ENCODE measurements around the gene ASAP3.

Gene ASAP3

GRCh38 chr1:23403735-23404486, 80.1 kb downstream of the ASAP3 start (continued):
- TF ChIP-seq ZIC2 (tag by site-specific recombination; IDR thresholded peaks at IDR 0.05) (peak; percentile 42), BCL6B (tag by site-specific recombination; IDR thresholded peaks at IDR 0.05) (no peak; the same call in 1 of the 2 replicates), ZNF596 (tag by site-specific recombination; IDR thresholded peaks at IDR 0.05) (no peak), SCRT1 (tag by site-specific recombination; IDR thresholded peaks at IDR 0.05; ENCODE audit: borderline replicate concordance) (no peak), ZNF280D (tag by site-specific recombination; IDR thresholded peaks at IDR 0.05) (no peak), ATF2 (tag by site-specific recombination; IDR thresholded peaks at IDR 0.05; ENCODE audit: low read depth) (no peak), SCRT2 (tag by site-specific recombination; IDR thresholded peaks at IDR 0.05) (peak; percentile 65), ZNF423 (tag by site-specific recombination; IDR thresholded peaks at IDR 0.05) (peak; percentile 92), ZBTB10 (tag by site-specific recombination; IDR thresholded peaks at IDR 0.05) (no peak), ZBTB1 (tag by site-specific recombination; IDR thresholded peaks at IDR 0.05) (peak; percentile 60; the same call in 1 of the 2 replicates), ZNF660 (tag by site-specific recombination; IDR thresholded peaks at IDR 0.05) (peak; percentile 98), KLF10 (tag by site-specific recombination; IDR thresholded peaks at IDR 0.05) (peak; percentile 31; the same call in 1 of the 2 replicates), ZNF239 (tag by site-specific recombination; IDR thresholded peaks at IDR 0.05) (no peak), PATZ1 (tag by site-specific recombination; IDR thresholded peaks at IDR 0.05) (peak; percentile 97), ZFP3 (tag by site-specific recombination; IDR thresholded peaks at IDR 0.05; ENCODE audit: low read depth) (no peak), KLF17 (tag by site-specific recombination; IDR thresholded peaks at IDR 0.05) (0 out of 2 replicates have a peak, but pooled peaks have one; percentile 52), ZNF18 (tag by site-specific recombination; IDR thresholded peaks at IDR 0.05) (peak; percentile 70; the same call in 1 of the 2 replicates), ZBTB44 (tag by site-specific recombination; IDR thresholded peaks at IDR 0.05) (peak; percentile 98), ZNF223 (tag by site-specific recombination; IDR thresholded peaks at IDR 0.05) (peak; percentile 89; the same call in 1 of the 2 replicates), KLF9 (tag by site-specific recombination; IDR thresholded peaks at IDR 0.05; ENCODE audit: low read depth) (peak; percentile 74; the same call in 1 of the 2 replicates), MZF1 (tag by site-specific recombination; IDR thresholded peaks at IDR 0.05; ENCODE audit: borderline replicate concordance) (peak; percentile 40; the same call in 1 of the 2 replicates), ZNF776 (tag by site-specific recombination; IDR thresholded peaks at IDR 0.05; ENCODE audit: borderline replicate concordance) (no peak), ZNF621 (tag by site-specific recombination; IDR thresholded peaks at IDR 0.05) (no peak)
